Jurkat, Clone E6-1 (cell line): Measurements from ENCODE around the gene TRIM3.
A peak's percentile ranks its signal among the peaks of the same experiment; 100 is the strongest.

Experiments
- DNase-seq: peaks from one replicate; pipeline ENCODE4 v3.0.0-alpha.2; 2011; ENCODE audit warnings: low read depth, low spot score
- H3K4me3 ChIP-seq: 2 replicates; pipeline ENCODE4 v1.5.1; 2011; ENCODE audit warnings: mild to moderate bottlenecking, low read length, control low read depth, moderate library complexity

The TRIM3 gene

GRCh38 chr11:6443269-6444003 lies 30.3 kb downstream of the TRIM3 start:
- H3K4me3 ChIP-seq, result no peak overlapping the region

GRCh38 chr11:6442441-6442840 lies 31.3 kb downstream of the TRIM3 start:
- H3K4me3 ChIP-seq, result no peak overlapping the region
- DNase-seq, result no peak

More at GRCh38 chr11:6443269-6444003, 30.3 kb downstream of the TRIM3 start:
- DNase-seq, result no peak

- H3K4me3 ChIP-seq, result no peak within 1 kb of the TSS
- DNase-seq, result no peak
Measured at GRCh38 chr11:6440906-6441358, 32.8 kb downstream of the TRIM3 start, which contains the start of gene HPX. Gene HPX, minus strand, starts transcription at chr11:6440987. Its CDS starts 24 bp downstream, at chr11:6440963.

- peak; percentile 76 for DNase-seq
Measured at GRCh38 chr11:6438979-6439571, 34.7 kb downstream of the TRIM3 start.

GRCh38 chr11:6437993-6438392 lies 35.7 kb downstream of the TRIM3 start:
- DNase-seq, result peak; percentile 28
- no peak overlapping the region for H3K4me3 ChIP-seq

More at GRCh38 chr11:6438979-6439571, 34.7 kb downstream of the TRIM3 start:
- no peak overlapping the region for H3K4me3 ChIP-seq

- no peak for DNase-seq
Measured at GRCh38 chr11:6437423-6437822, 36.3 kb downstream of the TRIM3 start.

GRCh38 chr11:6433998-6434660 lies 39.6 kb downstream of the TRIM3 start:
- DNase-seq, result no peak
- H3K4me3 ChIP-seq, result no peak overlapping the region

More at GRCh38 chr11:6437423-6437822, 36.3 kb downstream of the TRIM3 start:
- H3K4me3 ChIP-seq, result no peak overlapping the region

- no peak overlapping the region for H3K4me3 ChIP-seq
- no peak for DNase-seq
Measured at GRCh38 chr11:6431861-6432260, 41.9 kb downstream of the TRIM3 start.

GRCh38 chr11:6427516-6427915 lies 46.2 kb downstream of the TRIM3 start:
- no peak for DNase-seq
- no peak overlapping the region for H3K4me3 ChIP-seq

- no peak overlapping the region for H3K4me3 ChIP-seq
- no peak for DNase-seq
Measured at GRCh38 chr11:6420677-6421076, 53.1 kb downstream of the TRIM3 start.

GRCh38 chr11:6419009-6419631 lies 54.6 kb downstream of the TRIM3 start, which contains the start of gene APBB1:
Gene APBB1, minus strand, starts transcription at chr11:6419094. Its CDS starts 7,747 bp downstream, at chr11:6411347.
- H3K4me3 ChIP-seq, result peak within 1 kb of the TSS; percentile 61
- peak; percentile 27 for DNase-seq

GRCh38 chr11:6418557-6419008 lies 55.2 kb downstream of the TRIM3 start:
- peak overlapping the region; percentile 61 for H3K4me3 ChIP-seq
- DNase-seq, result no peak

GRCh38 chr11:6417907-6418556 lies 55.7 kb downstream of the TRIM3 start:
- no peak for DNase-seq
- no peak overlapping the region for H3K4me3 ChIP-seq

GRCh38 chr11:6415797-6416196 lies 57.9 kb downstream of the TRIM3 start:
- H3K4me3 ChIP-seq, result no peak overlapping the region
- DNase-seq, result no peak

- no peak overlapping the region for H3K4me3 ChIP-seq
- DNase-seq, result no peak
Measured at GRCh38 chr11:6414874-6415328, 58.8 kb downstream of the TRIM3 start.

GRCh38 chr11:6413791-6414201 lies 59.9 kb downstream of the TRIM3 start:
- DNase-seq, result peak; percentile 31
- no peak overlapping the region for H3K4me3 ChIP-seq

GRCh38 chr11:6411594-6412031 lies 62.1 kb downstream of the TRIM3 start:
- DNase-seq, result no peak
- H3K4me3 ChIP-seq, result no peak overlapping the region

- no peak overlapping the region for H3K4me3 ChIP-seq
- no peak for DNase-seq
Measured at GRCh38 chr11:6410695-6411430, 62.9 kb downstream of the TRIM3 start.
